Skeletal muscle satellite cell (primary cell): ENCODE data around the gene WWOX.

Experiments used
- H3K27me3 ChIP-seq: 2 replicates; pipeline ENCODE4 v1.7.0; 2013; ENCODE audit warnings: low read length; ENCODE audit not compliant: control insufficient read depth, insufficient read depth
- H3K36me3 ChIP-seq: 2 replicates; pipeline ENCODE4 v1.7.0; 2013; ENCODE audit warnings: mild to moderate bottlenecking, control low read depth, low read length; ENCODE audit not compliant: insufficient read depth
- H3K4me1 ChIP-seq: 2 replicates; pipeline ENCODE4 v1.7.0; 2013; ENCODE audit warnings: low read length; ENCODE audit not compliant: control insufficient read depth, insufficient read depth
- H3K4me2 ChIP-seq: 2 replicates; pipeline ENCODE4 v1.7.0; 2013; ENCODE audit warnings: mild to moderate bottlenecking, low read length
- H3K4me3 ChIP-seq: 2 replicates; pipeline ENCODE4 v1.7.0; 2013; ENCODE audit warnings: low read length
- H3K9ac ChIP-seq: 2 replicates; pipeline ENCODE4 v1.7.0; 2013; ENCODE audit warnings: mild to moderate bottlenecking, low read depth, low read length, moderate library complexity
- H3K9me3 ChIP-seq: replicated peaks from 2 replicates; pipeline ENCODE4 v1.7.0; 2013; ENCODE audit warnings: mild to moderate bottlenecking, control low read depth, low read length

WWOX gene

GRCh38 chr16:79173919-79174318 lies 1074.5 kb downstream of the WWOX start:
- H3K9me3 ChIP-seq: peaks cover 5% of the 10 kb centered on the region

GRCh38 chr16:79175286-79176057 lies 1076.0 kb downstream of the WWOX start:
- Histone ChIP-seq H3K4me1 (no peaks in the 10 kb centered on the region), H3K9me3 (peaks cover 3% of the 10 kb centered on the region)

More at GRCh38 chr16:79173919-79174318, 1074.5 kb downstream of the WWOX start:
- Histone ChIP-seq H3K4me1 (peaks cover 7% of the 10 kb centered on the region), H3K36me3 (no peaks in the 10 kb centered on the region), H3K4me2 (no peak overlapping the region), H3K9ac (no peak overlapping the region), H3K4me3 (no peak overlapping the region), H3K27me3 (no peaks in the 10 kb centered on the region)

DNA sequence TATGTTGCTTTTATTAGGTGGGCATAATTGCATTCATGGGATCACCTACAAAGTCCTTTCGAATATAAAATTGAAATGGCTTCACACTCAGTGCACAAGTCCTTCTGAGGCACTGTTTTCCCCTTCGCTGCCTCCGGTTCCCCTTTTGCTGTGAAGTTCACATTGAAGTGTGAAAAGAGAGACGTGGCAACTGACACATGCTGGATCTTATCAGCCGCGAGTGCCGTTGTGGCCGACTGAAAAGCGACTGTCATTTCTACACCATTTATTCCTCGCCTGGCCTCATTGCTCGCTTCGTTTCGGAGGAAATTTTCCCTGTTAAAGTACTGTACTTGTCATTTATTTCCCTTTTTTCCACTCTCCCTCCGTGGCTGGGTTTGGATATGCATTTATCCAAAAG lies 1077.6 kb downstream of the WWOX start:
- Histone ChIP-seq H3K4me2 (no peak overlapping the region), H3K36me3 (no peaks in the 10 kb centered on the region), H3K9me3 (peaks cover 3% of the 10 kb centered on the region), H3K9ac (no peak overlapping the region), H3K4me1 (no peaks in the 10 kb centered on the region), H3K4me3 (no peak overlapping the region), H3K27me3 (no peaks in the 10 kb centered on the region)

More at GRCh38 chr16:79175286-79176057, 1076.0 kb downstream of the WWOX start:
- Histone ChIP-seq H3K9ac (no peak overlapping the region), H3K4me2 (no peak overlapping the region), H3K36me3 (no peaks in the 10 kb centered on the region), H3K27me3 (no peaks in the 10 kb centered on the region), H3K4me3 (no peak overlapping the region)

DNA sequence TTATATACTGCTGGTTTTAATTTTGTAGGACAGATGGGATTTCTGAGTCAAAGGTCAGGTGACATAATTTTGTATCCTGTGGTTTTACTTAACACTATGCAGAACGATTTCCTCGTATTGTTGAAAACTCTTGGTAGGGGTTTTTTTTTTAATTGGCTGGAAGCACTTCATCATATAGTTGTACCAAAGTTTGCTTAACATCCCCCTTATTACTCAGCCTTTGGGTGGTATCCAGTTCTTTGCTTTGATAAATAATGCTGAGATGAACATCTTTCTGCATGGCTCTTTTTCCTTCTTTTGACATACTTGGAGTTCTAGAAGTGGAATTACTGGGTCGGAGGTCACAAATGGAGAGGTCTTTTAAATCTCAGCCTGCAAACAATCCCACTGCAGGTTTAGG lies 1082.0 kb downstream of the WWOX start:
- Histone ChIP-seq H3K9me3 (peaks cover 5% of the 10 kb centered on the region), H3K36me3 (no peaks in the 10 kb centered on the region)

GRCh38 chr16:79182616-79183015 lies 1083.2 kb downstream of the WWOX start:
- peaks cover 5% of the 10 kb centered on the region for H3K9me3 ChIP-seq
- peaks cover 5% of the 10 kb centered on the region for H3K4me1 ChIP-seq
- H3K4me3 ChIP-seq: no peak overlapping the region
- H3K27me3 ChIP-seq: no peaks in the 10 kb centered on the region
- H3K4me2 ChIP-seq: no peak overlapping the region
- H3K36me3 ChIP-seq: no peaks in the 10 kb centered on the region
- H3K9ac ChIP-seq: no peak overlapping the region

More for the DNA sequence above, 1082.0 kb downstream of the WWOX start:
- Histone ChIP-seq H3K4me1 (peaks cover 5% of the 10 kb centered on the region), H3K27me3 (no peaks in the 10 kb centered on the region), H3K4me2 (no peak overlapping the region), H3K4me3 (no peak overlapping the region), H3K9ac (no peak overlapping the region)

DNA sequence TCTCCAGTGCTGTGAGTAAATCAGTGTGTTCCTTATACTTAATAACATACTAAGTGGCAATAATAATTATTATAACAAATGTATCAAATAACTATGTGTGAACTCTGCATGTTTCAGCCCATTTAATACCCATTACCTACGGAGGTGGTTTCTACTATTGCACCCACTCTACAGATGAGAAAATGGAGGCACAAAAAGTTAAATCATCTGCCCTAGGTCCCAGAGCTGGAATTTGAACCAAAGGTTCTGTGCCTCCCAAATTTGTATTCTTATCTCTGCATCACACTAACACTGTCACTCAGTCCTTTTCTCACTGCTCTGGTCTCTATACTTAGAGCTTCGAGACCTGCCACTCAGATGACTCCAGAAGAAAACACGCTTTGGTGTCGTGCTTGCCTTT lies 1084.1 kb downstream of the WWOX start:
- no peaks in the 10 kb centered on the region for H3K27me3 ChIP-seq
- H3K36me3 ChIP-seq: no peaks in the 10 kb centered on the region
- H3K4me2 ChIP-seq: no peak overlapping the region
- H3K4me1 ChIP-seq: peaks cover 5% of the 10 kb centered on the region
- H3K4me3 ChIP-seq: no peak overlapping the region
- H3K9me3 ChIP-seq: peaks cover 5% of the 10 kb centered on the region
- H3K9ac ChIP-seq: no peak overlapping the region

GRCh38 chr16:79184464-79185030 lies 1085.1 kb downstream of the WWOX start:
- H3K4me1 ChIP-seq: peaks cover 5% of the 10 kb centered on the region
- no peak overlapping the region for H3K4me2 ChIP-seq
- H3K36me3 ChIP-seq: no peaks in the 10 kb centered on the region
- no peaks in the 10 kb centered on the region for H3K27me3 ChIP-seq
- H3K9ac ChIP-seq: no peak overlapping the region
- H3K4me3 ChIP-seq: no peak overlapping the region
- H3K9me3 ChIP-seq: peaks cover 7% of the 10 kb centered on the region

DNA sequence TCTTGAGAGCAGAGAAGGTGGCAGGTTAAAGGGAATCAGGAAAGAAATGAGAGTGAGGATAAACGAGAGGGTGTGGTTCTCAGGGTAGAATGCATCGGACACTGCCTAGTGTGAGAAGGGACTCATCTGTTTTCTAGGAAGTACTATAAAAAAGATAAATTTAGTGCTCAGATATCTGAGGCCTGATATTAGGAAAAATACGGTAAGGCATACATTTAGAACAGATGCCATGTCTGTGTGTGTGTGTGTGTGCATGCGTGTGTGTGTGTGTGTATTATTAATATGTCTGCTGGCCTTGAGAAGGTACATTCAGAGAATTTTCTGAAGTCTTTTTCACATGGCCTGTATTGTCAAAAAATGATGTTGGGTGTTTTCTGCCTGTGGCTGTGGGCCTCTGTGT lies 1086.3 kb downstream of the WWOX start:
- Histone ChIP-seq H3K27me3 (no peaks in the 10 kb centered on the region), H3K4me3 (no peak overlapping the region), H3K9me3 (peaks cover 7% of the 10 kb centered on the region), H3K9ac (no peak overlapping the region), H3K4me2 (no peak overlapping the region), H3K36me3 (no peaks in the 10 kb centered on the region), H3K4me1 (peaks cover 5% of the 10 kb centered on the region)

DNA sequence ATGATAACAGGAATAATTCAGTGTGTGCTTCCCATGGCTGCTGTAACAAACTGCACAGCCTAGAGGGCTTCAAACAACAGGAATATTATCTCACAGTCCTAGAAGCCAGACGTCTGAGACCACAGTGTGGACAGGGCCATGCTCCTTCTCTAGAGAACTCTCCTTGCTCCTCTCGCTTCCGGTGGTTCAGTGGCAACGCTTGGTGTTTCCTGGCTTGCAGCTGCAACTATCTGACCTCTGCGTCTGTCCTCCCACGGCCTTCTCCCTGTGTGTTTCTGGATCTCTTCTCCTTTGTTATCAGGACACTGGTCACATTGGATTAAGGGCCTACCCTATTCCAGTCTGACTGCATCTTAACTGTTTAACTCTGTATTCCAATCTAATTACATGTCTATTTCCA lies 1086.7 kb downstream of the WWOX start:
- H3K36me3 ChIP-seq: no peaks in the 10 kb centered on the region
- no peak overlapping the region for H3K4me3 ChIP-seq
- peaks cover 7% of the 10 kb centered on the region for H3K9me3 ChIP-seq
- H3K9ac ChIP-seq: no peak overlapping the region
- H3K4me2 ChIP-seq: no peak overlapping the region
- H3K4me1 ChIP-seq: peaks cover 5% of the 10 kb centered on the region
- no peaks in the 10 kb centered on the region for H3K27me3 ChIP-seq

GRCh38 chr16:79188115-79188738 lies 1088.8 kb downstream of the WWOX start:
- Histone ChIP-seq H3K9me3 (peaks cover 7% of the 10 kb centered on the region), H3K9ac (no peak overlapping the region), H3K4me2 (no peak overlapping the region), H3K36me3 (no peaks in the 10 kb centered on the region), H3K27me3 (no peaks in the 10 kb centered on the region), H3K4me3 (no peak overlapping the region), H3K4me1 (no peaks in the 10 kb centered on the region)

GRCh38 chr16:79188739-79189122 lies 1089.3 kb downstream of the WWOX start:
- Histone ChIP-seq H3K4me1 (no peaks in the 10 kb centered on the region), H3K9ac (no peak overlapping the region), H3K27me3 (no peaks in the 10 kb centered on the region), H3K4me3 (no peak overlapping the region), H3K9me3 (peaks cover 7% of the 10 kb centered on the region), H3K36me3 (no peaks in the 10 kb centered on the region), H3K4me2 (no peak overlapping the region)
